SKM-1 treated with dmso at 0.1 percent for 144 hours (cell line): ENCODE data around the gene CDH23.

Source experiments
- DNase-seq: peaks from one replicate; lab custom pipeline; 2025; ENCODE audit not compliant: unreplicated experiment; lab: John Stamatoyannopoulos, UW

Gene CDH23

GRCh38 chr10:71761541-71762113 is 364.9 kb downstream of the CDH23 start:
- DNase-seq: no peak

- DNase-seq: no peak
Measured at GRCh38 chr10:71762324-71762723, 365.6 kb downstream of the CDH23 start.

GRCh38 chr10:71763352-71764127 is 366.8 kb downstream of the CDH23 start:
- no peak for DNase-seq

- DNase-seq: peak; percentile 26
Measured at GRCh38 chr10:71765176-71765904, 368.6 kb downstream of the CDH23 start.

- no peak for DNase-seq
Measured at GRCh38 chr10:71765906-71766716, 369.4 kb downstream of the CDH23 start.

- no peak for DNase-seq
Measured at GRCh38 chr10:71766717-71767419, 370.1 kb downstream of the CDH23 start.

GRCh38 chr10:71767420-71768035 is 370.8 kb downstream of the CDH23 start:
- no peak for DNase-seq

- DNase-seq: no peak
Measured at GRCh38 chr10:71769279-71769823, 372.6 kb downstream of the CDH23 start.

- DNase-seq: no peak
Measured at GRCh38 chr10:71770255-71770654, 373.5 kb downstream of the CDH23 start.

- no peak for DNase-seq
Measured at GRCh38 chr10:71770789-71771188, 374.1 kb downstream of the CDH23 start.

- no peak for DNase-seq
Measured at GRCh38 chr10:71771204-71771603, 374.5 kb downstream of the CDH23 start.

- no peak for DNase-seq
Measured at GRCh38 chr10:71771821-71772617, 375.3 kb downstream of the CDH23 start.

- DNase-seq: no peak
Measured at GRCh38 chr10:71772832-71773220, 376.1 kb downstream of the CDH23 start.

GRCh38 chr10:71773221-71773971 is 376.7 kb downstream of the CDH23 start, which contains the start of gene VSIR:
Gene VSIR (minus strand): TSS chr10:71773520. CDS start chr10:71773439, 81 bp downstream.
- peak; percentile 79 for DNase-seq

- DNase-seq: peak; percentile 97
Measured at GRCh38 chr10:71774916-71775702, 378.4 kb downstream of the CDH23 start.

GRCh38 chr10:71776481-71776925 is 379.8 kb downstream of the CDH23 start:
- DNase-seq: peak; percentile 73

GRCh38 chr10:71777213-71777985 is 380.7 kb downstream of the CDH23 start:
- no peak for DNase-seq
